DND-41 (cell line): ENCODE measurements around the gene LRG1.

Source experiments
- CTCF ChIP-seq: IDR thresholded peaks from 2 replicates; pipeline ENCODE4 v1.5.1; 2012; ENCODE audit warnings: borderline replicate concordance, low read length, moderate library complexity, mild to moderate bottlenecking; ENCODE audit not compliant: poor library complexity, severe bottlenecking; ENCODE audit errors: extremely low read depth
- EZH2 ChIP-seq: IDR thresholded peaks from 3 replicates; pipeline ENCODE4 v1.6.1; 2012; ENCODE audit warnings: borderline replicate concordance, low read depth, mild to moderate bottlenecking, moderate library complexity, low read length, inconsistent platforms; ENCODE audit not compliant: severe bottlenecking

- TF ChIP-seq EZH2 = no peak
- TF ChIP-seq CTCF = no peak
Observed at GRCh38 chr19:4499318-4499717, 40.5 kb downstream of the LRG1 start.
